ENCODE results near the gene ATP2A2.

- TF ChIP-seq, protein P1, sequence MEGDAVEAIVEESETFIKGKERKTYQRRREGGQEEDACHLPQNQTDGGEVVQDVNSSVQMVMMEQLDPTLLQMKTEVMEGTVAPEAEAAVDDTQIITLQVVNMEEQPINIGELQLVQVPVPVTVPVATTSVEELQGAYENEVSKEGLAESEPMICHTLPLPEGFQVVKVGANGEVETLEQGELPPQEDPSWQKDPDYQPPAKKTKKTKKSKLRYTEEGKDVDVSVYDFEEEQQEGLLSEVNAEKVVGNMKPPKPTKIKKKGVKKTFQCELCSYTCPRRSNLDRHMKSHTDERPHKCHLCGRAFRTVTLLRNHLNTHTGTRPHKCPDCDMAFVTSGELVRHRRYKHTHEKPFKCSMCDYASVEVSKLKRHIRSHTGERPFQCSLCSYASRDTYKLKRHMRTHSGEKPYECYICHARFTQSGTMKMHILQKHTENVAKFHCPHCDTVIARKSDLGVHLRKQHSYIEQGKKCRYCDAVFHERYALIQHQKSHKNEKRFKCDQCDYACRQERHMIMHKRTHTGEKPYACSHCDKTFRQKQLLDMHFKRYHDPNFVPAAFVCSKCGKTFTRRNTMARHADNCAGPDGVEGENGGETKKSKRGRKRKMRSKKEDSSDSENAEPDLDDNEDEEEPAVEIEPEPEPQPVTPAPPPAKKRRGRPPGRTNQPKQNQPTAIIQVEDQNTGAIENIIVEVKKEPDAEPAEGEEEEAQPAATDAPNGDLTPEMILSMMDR (IDR thresholded peaks at IDR 0.05), result no peak
- TF ChIP-seq POLR2A (IDR thresholded peaks at IDR 0.05) (no peak), EP300 (IDR thresholded peaks at IDR 0.05; ENCODE audit: low read depth) (no peak)
Observed at GRCh38 chr12:110373425-110373824, 92.4 kb downstream of the ATP2A2 start.
